Mucosa of stomach (tissue), 1 donor: Measurements from ENCODE around the gene ARMC12.
A peak's percentile ranks its signal among the peaks of the same experiment; 100 is the strongest.
"Not testable (repeated sequence)": the region's sequence is repeated elsewhere in the genome, so short reads cannot be mapped to it uniquely, and the experiment has no call there.

Experiments used
- H3K27me3 ChIP-seq: one replicate; pipeline ENCODE4 v1.7.0; 2013; ENCODE audit warnings: mild to moderate bottlenecking, low read length; ENCODE audit not compliant: control insufficient read depth, insufficient read depth
- H3K36me3 ChIP-seq: one replicate; pipeline ENCODE4 v1.7.0; 2013; ENCODE audit warnings: low read length; ENCODE audit not compliant: control insufficient read depth, insufficient read depth
- H3K4me1 ChIP-seq: one replicate; pipeline ENCODE4 v1.7.0; 2013; ENCODE audit warnings: mild to moderate bottlenecking, low read length; ENCODE audit not compliant: control insufficient read depth, insufficient read depth
- H3K4me3 ChIP-seq: one replicate; pipeline ENCODE4 v1.7.0; 2013; ENCODE audit warnings: low read length
- H3K9ac ChIP-seq: one replicate; pipeline ENCODE4 v1.7.0; 2013; ENCODE audit warnings: mild to moderate bottlenecking, low read length, moderate library complexity
- H3K9me3 ChIP-seq: one replicate; pipeline ENCODE4 v1.7.0; 2013; ENCODE audit warnings: mild to moderate bottlenecking, low read length, moderate library complexity; ENCODE audit not compliant: control insufficient read depth
- donor health status: Pancreatic carcinoma.

Gene ARMC12, protein sequence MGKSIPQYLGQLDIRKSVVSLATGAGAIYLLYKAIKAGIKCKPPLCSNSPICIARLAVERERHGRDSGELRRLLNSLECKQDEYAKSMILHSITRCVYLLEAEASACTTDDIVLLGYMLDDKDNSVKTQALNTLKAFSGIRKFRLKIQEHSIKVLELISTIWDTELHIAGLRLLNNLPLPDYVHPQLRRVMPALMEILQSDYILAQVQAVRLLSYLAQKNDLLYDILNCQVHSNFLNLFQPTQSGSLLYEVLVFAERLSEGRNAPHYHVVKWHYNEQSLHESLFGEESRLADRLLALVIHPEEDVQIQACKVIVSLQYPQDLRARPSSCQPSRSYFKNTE

DNA sequence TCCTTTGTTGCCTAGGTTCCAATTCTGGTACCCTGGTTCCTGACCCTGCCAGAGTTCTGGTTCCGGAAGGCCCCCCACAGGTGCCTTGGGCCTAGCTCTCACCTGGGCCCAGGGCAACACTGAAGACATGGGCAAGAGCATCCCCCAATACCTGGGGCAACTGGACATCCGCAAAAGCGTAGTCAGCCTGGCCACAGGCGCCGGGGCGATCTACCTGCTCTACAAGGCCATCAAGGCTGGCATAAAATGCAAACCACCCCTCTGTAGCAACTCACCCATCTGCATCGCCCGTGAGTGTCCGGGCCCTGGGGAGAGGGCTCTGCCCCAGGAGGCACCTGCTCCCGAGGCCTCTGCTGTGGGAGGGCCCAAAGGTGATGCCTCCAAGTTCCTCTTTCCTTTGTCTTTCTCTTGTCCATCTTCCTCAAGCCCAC is at the start of gene ARMC12:
Gene ARMC12 (plus strand): TSS at position 51 of the 431 bp plus-strand sequence. CDS start 77 bp downstream, at position 128.
- Histone ChIP-seq H3K4me1 (peaks cover 15% of the 10 kb centered on the region), H3K36me3 (no peaks in the 10 kb centered on the region), H3K9ac (peak within 1 kb of the TSS; percentile 1), H3K9me3 (no peaks in the 10 kb centered on the region), H3K27me3 (no peaks in the 10 kb centered on the region), H3K4me3 (no peak within 1 kb of the TSS)

DNA sequence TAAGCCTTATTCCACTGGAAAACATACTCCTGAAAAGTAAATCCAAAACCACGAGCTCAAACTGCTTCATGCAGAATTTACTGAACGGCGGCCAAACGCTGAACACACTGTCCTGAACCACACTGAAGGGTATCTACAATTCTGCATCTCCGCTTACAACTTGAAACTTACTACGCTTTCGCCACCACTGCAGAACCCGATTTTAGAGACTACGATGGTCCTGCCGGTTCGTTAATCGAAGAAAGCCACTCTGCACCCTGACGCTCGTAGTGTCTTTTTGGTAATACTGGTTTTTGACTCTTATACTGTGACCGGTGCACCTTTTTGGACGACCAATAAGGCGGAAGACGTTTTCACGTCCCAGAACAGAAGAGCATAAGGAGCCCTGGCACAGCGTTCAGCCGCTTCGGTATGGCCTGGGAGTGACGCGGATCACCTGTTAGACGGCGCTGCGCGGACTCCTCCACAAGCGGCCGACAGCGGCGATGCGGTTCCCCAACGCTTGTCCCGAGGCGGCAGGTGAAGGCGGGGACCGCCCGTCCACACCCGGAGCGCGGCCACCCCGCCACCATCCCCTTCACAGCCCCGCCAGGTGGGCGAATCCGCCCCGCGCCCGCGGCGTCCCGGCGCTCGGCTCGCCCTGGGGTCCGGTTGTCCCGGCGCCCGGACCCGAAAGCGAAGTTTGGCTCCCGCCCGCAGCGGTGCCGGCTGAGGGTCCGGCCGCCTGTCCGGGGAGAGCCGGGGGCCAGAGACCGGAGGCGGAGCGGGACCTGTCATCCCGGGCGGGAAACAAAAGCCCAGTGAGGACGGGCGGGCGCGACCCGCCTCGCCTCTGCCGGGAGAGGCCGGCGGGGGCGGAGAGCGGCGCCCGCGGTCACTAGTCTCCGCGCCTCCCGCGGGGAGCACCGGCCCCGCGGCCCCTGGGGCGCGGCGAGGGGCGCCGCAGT is 48.9 kb upstream of the ARMC12 start:
- no peaks in the 10 kb centered on the region for H3K36me3 ChIP-seq
- no peaks in the 10 kb centered on the region for H3K9me3 ChIP-seq
- H3K27me3 ChIP-seq = no peaks in the 10 kb centered on the region
- H3K4me3 ChIP-seq = peak overlapping the region; percentile 76
- H3K4me1 ChIP-seq = no peaks in the 10 kb centered on the region
- H3K9ac ChIP-seq = peak overlapping the region; percentile 76

DNA sequence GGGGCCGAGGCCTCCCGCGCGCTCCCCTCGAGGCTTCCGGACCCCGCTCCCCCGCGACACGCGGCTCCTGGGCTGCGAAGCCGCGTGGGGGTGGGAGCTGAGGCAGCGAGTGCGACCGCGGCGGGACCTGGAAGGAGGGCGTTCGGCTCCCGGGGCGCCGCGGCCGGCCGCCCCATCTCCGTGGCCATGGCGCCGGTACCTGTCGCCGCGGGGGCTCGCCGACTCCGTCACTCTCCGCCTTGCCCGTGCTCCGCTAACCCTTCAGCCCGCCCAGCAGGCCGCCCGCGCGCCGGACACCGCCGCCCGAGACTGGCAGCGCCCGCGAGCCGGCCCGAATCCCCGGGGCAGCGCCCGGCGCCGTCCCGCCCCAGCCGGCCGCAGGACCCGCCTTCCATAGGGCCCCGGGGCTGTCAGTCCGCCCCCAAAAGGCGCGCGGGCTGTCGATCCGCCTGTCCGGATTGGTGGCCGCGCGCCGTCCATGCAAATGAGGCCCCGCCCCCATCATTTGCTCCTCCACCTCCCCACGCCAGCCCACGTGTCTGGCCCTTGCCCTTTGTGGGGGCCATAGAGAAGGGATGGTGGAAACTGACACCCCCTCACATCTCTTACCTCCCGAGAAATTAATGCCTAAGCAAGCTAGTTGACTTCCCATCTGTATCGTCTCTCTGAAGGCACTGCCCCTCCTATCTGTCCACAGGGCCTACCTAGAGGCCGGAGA is 48.1 kb upstream of the ARMC12 start, which contains the start of gene FKBP5:
Gene FKBP5 (minus strand): TSS at position 311 of the 718 bp plus-strand sequence. CDS start 46,091 bp downstream, outside the sequence.
- Histone ChIP-seq H3K9ac (peak within 1 kb of the TSS; percentile 76), H3K4me3 (peak within 1 kb of the TSS; percentile 76), H3K9me3 (no peaks in the 10 kb centered on the region), H3K4me1 (no peaks in the 10 kb centered on the region), H3K27me3 (no peaks in the 10 kb centered on the region), H3K36me3 (no peaks in the 10 kb centered on the region)

DNA sequence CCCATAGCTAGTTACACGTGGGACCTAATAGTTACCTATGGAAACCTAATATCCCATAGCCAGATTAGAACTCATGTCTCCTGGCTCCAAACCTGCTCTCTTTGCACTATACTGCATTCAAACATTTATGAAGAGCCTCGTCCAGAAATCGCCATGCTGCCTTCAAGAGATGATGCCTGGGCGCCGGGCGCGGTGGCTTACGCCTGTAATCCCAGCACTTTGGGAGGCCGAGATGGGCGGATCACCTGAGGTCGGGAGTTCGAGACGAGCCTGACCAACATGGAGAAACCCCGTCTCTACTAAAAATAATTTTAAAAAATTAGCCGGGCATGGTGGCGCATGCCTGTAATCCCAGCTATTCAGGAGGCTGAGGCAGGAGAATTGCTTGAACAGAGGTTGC is 46.8 kb upstream of the ARMC12 start:
- not testable (repeated sequence) for H3K9ac ChIP-seq, H3K27me3 ChIP-seq, H3K4me3 ChIP-seq, H3K9me3 ChIP-seq, H3K36me3 ChIP-seq, H3K4me1 ChIP-seq

DNA sequence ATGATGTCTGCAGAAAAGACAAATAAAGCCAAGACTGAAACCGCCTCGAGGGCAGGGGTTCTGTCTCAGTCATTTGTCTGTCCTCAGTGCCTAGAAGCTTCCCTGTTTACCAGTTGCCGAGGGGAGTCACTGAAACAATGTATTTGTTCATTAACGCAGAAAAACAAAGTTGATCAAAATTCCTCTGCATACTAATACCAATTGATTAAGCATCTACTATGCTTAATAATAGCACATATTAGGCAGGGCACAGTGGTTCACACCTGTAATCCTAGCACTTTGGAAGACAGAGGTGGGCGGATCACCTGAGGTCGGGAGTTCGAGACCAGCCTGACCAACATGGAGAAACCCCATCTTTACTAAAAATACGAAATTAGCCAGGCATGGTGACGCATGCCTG is 46.3 kb upstream of the ARMC12 start:
- H3K9ac ChIP-seq = no peak overlapping the region
- H3K36me3 ChIP-seq = no peaks in the 10 kb centered on the region

DNA sequence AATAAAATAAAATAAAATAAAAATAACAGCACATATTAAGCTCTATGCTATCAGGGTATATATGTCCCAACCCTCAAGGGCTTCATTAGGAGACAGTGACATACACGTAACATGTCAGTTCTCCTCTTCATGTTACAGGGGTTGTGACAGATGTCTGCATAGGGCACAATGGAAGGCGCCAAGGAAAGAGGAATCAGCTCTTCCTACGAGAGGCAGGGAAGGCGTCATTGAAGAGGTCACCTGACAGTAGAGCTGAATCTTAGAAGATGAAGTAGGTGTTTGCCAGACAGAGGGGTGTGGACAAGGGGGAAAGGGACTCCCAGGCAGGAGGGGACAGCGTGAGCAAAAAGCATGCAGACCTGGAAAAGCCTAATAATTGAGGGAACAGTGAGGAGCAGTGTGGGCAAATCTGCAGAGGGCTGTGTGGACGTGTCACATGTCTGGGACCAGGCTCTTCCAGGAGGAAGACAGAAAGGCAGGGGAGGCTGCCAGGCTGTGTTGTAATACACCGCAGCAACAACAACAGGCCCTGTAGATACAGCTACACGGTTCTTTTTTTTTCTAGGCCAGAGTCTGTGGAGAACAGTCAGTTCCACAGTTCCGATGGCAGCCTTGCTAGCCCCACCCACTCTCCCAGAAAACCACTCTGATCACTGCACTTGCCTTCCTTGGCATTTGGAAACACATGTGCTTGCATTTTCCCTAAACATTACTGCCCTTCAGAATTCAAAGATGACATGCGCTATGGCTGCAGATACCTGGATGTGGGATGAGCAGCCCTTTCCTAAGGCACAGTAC is 45.6 kb upstream of the ARMC12 start:
- Histone ChIP-seq H3K4me1 (no peaks in the 10 kb centered on the region), H3K9ac (no peak overlapping the region), H3K27me3 (no peaks in the 10 kb centered on the region), H3K36me3 (no peaks in the 10 kb centered on the region), H3K4me3 (no peak overlapping the region), H3K9me3 (no peaks in the 10 kb centered on the region)

More for the DNA sequence above, 46.3 kb upstream of the ARMC12 start:
- Histone ChIP-seq H3K4me3 (no peak overlapping the region), H3K4me1 (no peaks in the 10 kb centered on the region), H3K9me3 (no peaks in the 10 kb centered on the region), H3K27me3 (no peaks in the 10 kb centered on the region)

DNA sequence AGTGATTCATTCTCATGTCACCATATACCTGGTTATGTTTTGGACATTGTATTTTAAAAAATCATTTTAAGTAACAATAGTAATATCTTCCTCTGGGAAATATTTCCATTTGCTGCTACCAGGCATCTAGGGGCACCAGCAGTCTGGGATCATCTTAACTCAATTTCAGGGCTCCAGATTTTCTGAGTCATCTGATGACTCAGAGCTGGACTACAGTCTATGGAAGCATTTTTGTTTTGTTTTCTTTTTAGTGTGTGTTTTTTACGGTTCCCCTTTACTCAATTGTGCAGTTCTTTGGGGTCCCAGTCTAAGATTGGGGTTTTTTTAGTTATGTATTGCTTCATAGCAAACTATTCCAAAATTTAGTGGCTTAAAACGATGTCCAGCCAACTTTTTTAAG is 42.4 kb upstream of the ARMC12 start:
- no peaks in the 10 kb centered on the region for H3K4me1 ChIP-seq

DNA sequence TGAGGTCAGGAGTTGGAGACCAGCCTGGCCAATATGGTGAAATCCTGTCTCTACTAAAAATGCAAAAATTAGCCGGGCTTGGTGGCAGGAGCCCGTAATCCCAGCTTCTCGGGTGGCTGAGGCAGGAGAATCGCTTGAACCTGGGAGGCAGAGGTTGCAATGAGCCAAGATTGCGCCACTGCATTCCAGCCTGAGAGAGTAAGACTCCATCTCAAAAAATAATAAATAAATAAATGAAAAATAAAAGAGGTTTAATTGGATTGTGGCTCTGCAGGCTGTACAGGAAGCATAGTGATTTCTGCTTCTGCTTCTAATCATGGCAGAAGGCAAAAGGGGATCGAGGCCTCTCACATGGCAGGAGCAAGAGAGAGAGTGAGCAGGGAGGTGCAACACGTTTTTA is 38.4 kb upstream of the ARMC12 start:
- not testable (repeated sequence) for H3K9me3 ChIP-seq, H3K4me3 ChIP-seq, H3K9ac ChIP-seq, H3K36me3 ChIP-seq, H3K4me1 ChIP-seq, H3K27me3 ChIP-seq

More for the DNA sequence above, 42.4 kb upstream of the ARMC12 start:
- H3K9ac ChIP-seq = no peak overlapping the region
- H3K36me3 ChIP-seq = no peaks in the 10 kb centered on the region
- H3K4me3 ChIP-seq = no peak overlapping the region
- H3K9me3 ChIP-seq = no peaks in the 10 kb centered on the region
- no peaks in the 10 kb centered on the region for H3K27me3 ChIP-seq

DNA sequence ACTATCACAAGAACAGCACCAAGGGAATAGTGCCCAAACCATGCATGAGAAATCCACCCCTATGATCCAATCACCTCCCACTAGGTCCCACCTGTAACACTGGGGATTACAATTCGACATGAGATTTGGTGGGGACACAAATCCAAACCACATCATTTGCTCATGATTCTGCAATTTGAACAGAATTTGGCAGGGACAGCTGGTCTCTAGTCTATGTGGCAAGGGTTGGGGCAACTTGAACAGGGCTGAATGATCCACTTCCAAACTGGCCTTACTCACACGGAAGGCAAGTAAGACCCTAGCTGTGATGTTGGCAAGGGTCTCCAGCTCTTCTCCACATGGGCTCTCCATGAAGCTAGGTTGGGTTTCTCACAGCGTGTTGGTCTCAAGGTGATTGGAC is 38.0 kb upstream of the ARMC12 start:
- Histone ChIP-seq H3K36me3 (no peaks in the 10 kb centered on the region), H3K9me3 (no peaks in the 10 kb centered on the region), H3K9ac (no peak overlapping the region), H3K4me1 (no peaks in the 10 kb centered on the region), H3K4me3 (no peak overlapping the region), H3K27me3 (no peaks in the 10 kb centered on the region)

DNA sequence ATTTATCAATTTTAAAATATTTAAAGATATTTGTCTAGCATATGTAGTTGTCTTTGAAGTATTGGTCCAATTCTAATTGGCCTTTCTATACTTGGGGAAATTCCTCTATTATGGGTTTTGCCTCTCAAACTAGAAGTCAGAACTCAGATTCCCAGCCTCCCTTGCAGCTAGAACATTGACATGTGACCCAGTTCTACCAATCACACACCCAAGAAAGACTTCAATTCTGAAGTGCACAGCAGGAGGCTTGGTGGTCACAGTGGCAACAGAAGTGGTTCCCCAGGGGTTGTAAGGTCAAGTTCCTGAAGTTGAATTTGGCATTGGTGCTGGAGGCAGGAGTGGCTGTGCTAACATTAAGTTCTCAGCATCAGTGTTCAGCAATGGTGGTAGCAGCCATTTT is 33.3 kb upstream of the ARMC12 start:
- Histone ChIP-seq H3K9ac (no peak overlapping the region), H3K9me3 (no peaks in the 10 kb centered on the region), H3K4me3 (no peak overlapping the region), H3K36me3 (no peaks in the 10 kb centered on the region), H3K27me3 (no peaks in the 10 kb centered on the region), H3K4me1 (no peaks in the 10 kb centered on the region)

DNA sequence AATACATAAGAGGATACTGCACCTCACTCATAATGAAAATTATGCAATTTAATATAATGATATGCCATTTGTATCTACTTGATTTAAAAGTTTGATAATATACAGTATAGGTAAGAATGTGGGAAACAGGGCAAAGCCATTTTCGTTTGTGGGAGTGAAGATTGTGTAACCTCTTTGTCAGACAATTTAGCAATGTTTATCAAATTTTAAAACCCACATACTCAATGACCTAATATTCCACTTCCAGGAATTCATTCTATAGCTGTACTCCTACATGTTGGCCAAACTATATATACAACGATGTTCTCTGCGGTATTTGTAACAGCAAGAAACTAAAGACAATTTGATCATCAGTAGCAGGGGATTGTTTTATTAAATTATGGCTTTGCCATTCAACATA is 30.4 kb upstream of the ARMC12 start:
- Histone ChIP-seq H3K9me3 (no peaks in the 10 kb centered on the region), H3K27me3 (no peaks in the 10 kb centered on the region), H3K4me1 (no peaks in the 10 kb centered on the region), H3K9ac (no peak overlapping the region), H3K36me3 (no peaks in the 10 kb centered on the region), H3K4me3 (no peak overlapping the region)
